ENCODE data around the gene RGS3.

Gene RGS3

GRCh38 chr9:113608082-113608685 lies 144.7 kb downstream of the RGS3 start:
- DNase-seq, result no peak

DNA sequence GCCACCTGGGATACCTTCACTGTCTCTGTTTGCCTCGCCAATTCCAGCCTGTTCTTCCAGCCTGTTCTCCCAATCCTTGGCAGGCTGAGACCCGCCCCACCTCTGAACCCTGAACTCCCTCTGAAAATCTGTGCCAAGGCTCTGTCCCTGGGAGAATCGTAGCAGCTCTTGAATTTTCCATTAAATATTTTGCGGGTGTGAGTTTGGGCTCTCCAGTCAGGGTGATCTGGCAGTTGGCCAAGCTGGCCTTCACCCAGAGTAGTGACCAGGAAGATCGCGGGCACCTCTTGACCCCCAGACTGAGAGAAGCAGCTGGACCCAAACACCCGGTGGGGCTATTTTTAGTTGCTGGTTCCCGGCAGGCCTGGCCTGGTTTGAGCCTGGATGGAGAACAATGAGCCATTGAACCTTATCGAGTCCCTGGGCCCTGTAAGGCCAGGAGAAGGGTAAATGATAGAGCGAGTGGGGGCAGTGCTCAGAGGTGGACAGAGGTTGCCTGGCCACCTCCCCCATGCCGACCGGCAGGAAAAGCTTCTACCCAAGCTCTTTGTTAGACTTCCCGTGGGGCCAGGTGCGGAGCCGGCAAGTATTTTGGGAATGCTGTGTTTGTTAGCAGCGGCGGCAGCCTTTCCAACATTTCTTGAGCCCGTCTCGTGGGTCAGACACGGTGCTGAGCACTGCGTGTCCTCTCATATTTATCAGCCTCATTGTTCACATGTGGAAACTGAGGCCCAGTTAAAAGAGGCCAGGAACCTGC lies 146.2 kb downstream of the RGS3 start:
- DNase-seq, result no peak

DNA sequence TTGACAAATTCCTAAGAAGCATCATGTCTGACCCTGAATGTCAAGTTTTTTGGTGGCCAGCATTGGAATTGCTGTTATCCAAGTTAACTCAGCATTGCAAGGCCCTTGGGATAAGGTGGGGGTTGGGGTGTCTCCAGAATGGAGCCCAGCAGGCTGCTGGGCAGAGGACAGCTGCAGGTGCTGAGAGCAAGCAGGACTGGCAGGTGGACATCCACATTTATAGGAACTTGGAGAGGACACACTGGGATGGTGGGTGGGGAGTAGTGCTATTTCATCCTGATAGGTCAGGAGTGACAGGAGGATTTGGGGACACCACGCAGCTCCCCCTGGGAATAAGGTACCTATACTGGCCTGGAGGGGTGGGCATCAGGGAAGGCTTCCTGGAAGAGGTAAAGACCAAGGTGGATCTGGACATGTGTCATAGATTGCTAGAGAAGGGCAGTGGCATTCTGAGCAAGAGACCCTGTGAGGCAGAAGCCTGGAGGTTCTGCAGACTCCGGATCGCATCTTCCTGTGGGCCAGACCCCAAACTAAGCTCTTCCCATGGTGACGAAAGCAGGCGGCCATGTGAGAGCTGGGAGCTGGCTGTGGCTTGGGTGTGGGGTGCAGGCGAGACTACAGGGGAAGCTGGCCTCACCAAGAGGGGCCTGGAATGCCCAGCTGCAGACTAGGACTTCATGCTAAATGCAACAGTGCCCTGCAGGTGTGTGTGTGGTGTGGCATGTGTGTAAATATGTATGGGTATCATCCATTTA lies 148.1 kb downstream of the RGS3 start:
- DNase-seq, result no peak

DNA sequence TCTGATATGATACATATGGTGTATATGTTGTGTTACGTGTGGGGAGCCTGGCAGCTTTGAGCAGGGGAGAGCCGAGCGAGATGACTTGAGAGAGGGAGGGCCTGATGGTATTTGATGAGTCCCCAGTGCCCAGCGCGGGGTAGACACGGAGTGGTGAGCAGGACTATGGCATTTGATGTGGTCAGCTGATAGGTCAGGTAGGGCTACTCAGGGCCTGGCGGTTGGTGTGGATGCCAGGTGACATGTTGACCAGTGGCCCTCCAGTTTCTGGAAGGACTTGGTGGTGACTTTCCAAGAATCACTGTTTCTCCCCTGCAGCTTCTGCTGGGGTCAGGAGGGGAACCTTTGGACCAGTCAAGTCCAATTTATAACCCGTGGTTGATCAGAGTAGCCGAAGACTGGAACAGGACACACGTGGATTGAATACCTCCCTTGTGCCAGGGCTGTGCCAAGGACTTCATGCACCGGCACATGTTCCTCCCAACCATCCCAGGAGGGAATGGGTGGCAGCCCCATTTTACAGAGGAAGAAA lies 148.8 kb downstream of the RGS3 start:
- DNase-seq, result no peak

GRCh38 chr9:113612828-113613227 lies 149.3 kb downstream of the RGS3 start:
- DNase-seq, result no peak

- no peak for DNase-seq
Measured at GRCh38 chr9:113613815-113614413, 150.4 kb downstream of the RGS3 start.

GRCh38 chr9:113614843-113615648 lies 151.5 kb downstream of the RGS3 start:
- DNase-seq, result no peak

GRCh38 chr9:113616116-113616515 lies 152.6 kb downstream of the RGS3 start:
- DNase-seq, result no peak

GRCh38 chr9:113616621-113617496 lies 153.3 kb downstream of the RGS3 start:
- no peak for DNase-seq

DNA sequence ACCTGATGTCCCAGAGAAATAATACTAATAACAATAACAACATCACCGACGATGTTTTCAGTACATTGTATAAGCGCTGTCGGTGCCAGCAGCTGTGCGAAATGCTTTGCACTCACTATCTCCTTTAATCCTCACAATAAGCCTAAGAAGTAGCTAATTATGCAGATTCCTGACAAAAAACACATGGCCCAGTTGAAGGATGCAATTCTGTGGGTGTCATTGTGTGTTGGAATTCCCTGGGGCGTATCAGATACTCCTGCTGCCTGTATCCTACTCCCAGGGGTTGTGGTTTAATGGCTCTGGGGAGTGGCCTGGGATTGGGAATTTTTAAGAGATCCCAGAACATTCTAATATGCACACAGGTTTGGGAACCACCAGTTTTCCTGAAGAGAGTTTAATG lies 154.0 kb downstream of the RGS3 start:
- no peak for DNase-seq

- DNase-seq, result no peak
Measured at GRCh38 chr9:113618836-113619490, 155.4 kb downstream of the RGS3 start.

GRCh38 chr9:113619491-113620376 lies 156.2 kb downstream of the RGS3 start:
- no peak for DNase-seq

DNA sequence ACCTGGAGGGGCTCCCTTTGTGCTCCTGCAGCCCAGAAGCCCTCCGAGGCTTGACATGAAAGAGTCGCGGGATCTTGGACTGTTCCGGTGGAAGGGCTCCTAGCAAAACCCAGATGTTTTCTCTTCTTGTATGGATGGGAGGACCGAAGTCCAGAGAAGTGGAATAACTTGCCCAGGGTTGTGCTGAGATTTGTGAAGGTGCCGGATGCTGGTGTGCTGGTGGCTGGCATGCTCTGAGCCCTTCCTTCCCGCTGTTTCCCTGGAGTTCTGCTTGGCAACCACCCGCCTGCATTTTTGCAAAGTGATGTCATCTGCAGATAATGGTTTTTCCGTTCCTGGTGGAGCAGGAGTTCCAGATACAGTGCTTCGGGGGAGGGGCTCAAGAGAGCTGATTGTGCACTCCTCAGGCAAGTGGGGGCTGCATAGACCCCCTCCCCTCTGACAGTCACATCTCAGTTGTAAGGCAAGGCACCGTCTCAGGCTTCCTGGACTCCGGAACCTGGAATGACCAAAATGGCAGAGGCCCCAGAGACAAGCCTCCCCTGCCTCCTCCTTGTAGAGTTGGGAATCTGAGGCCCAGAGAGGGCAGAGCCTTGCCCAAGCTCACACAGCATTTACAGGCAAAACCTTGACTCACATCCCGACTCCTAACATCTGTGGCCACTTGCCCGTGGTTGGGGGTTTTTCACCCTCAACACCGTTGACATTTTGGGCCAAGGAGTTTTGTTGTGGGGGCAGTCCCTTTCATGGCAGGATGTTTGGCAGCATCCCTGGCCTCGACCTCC lies 157.0 kb downstream of the RGS3 start:
- DNase-seq, result no peak

DNA sequence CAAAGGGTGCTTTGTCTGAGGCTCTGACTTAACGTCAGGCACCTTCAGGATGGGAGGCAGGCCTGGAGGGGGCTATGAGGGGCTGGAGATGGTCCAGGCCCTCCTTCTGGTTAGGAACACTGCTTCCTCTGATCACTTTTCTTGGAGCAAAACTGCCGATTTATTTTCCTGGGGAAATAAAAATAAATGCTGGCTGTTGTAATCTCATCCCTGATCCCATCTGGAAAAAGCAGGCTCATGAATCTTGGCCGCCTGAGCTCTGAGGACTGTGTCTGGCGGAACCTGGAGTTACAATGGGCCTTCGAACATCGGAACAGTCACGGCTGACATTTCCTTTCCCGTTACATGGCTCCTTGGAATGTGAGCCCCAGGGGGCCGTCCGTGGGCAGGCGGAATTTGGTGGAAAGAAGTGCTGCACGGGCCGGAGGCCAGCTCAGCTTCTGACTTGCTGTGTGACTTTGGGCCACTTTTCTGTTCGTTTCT lies 157.8 kb downstream of the RGS3 start:
- no peak for DNase-seq

DNA sequence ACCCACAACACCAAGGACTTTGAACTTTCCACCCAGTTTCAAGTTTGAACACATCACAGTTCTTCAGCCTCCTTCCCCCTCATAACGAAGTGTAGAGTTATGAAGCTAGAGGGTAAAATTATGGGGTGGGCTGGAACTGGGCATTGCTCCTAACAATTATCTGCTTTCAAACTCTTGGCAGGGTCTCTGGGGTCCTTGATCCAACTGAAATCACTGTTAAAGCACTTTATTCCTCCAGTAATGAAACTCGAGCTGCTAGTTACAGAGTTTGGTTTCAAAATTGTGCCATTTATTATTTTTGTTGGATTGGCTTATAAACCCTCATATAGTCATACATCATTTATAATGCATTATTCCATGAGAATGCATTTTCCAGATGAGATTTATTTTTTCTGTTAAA lies 158.5 kb downstream of the RGS3 start:
- DNase-seq, result no peak

DNA sequence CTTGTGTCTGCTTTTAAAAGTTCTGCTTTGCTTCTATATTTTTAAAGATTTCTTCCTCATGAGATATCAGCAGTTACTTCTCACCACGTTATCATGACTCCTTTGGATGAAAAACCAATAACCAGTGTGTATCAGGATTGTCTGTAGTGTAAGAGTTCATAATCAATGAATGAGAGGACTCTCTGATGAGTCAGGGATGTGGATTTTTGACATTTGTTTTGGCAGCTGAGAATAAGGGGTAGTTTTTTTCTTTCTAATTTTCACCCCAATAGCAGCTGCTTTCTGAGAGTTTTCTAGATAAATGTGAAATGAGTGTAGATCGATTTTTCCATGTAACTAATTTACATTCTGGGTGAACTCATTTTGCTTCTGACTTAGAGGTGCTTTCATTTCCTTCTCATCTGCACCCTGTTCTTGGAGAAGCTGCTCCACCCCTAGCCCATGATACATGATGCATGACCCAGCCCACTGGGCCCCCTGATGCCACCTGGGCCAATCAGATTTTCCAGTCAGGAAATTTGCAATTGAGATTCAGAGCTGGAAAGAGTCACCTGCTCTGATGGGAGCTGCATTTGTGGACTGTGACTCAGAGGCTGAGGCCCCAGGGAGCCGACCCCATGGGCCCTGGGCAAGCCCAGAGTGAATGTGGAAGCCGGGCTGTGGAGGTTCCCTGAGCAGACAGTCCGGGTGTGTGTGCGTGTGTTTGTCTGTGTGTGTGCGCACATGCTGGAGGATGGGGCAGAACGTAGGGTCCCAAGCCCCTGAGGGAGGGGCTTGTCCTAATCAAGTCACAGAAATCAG lies 159.3 kb downstream of the RGS3 start:
- DNase-seq, result peak in 1 of 2 experiments; percentile 24

GRCh38 chr9:113623851-113624485 lies 160.4 kb downstream of the RGS3 start:
- no peak for DNase-seq
